Nephron progenitor cell (in vitro differentiated cells): ENCODE measurements around the gene ABCA2.

ENCODE experiments used
- DNase-seq: peaks from one replicate; pipeline ENCODE4 v3.0.0; 2021
- H3K27ac Mint-ChIP-seq: 2 replicates; pipeline ENCODE4 v1.8.0; 2021; ENCODE audit warnings: mild to moderate bottlenecking, moderate library complexity, mixed read lengths
- H3K27me3 Mint-ChIP-seq: 2 replicates; pipeline ENCODE4 v1.8.0; 2021; ENCODE audit warnings: mild to moderate bottlenecking, low read depth, mixed read lengths; ENCODE audit not compliant: poor library complexity
- H3K36me3 Mint-ChIP-seq: 2 replicates; pipeline ENCODE4 v1.8.0; 2021; ENCODE audit warnings: low read depth, mixed read lengths
- H3K4me1 Mint-ChIP-seq: 2 replicates; pipeline ENCODE4 v1.8.0; 2021; ENCODE audit warnings: mixed read lengths
- H3K4me3 Mint-ChIP-seq: 2 replicates; pipeline ENCODE4 v1.8.0; 2021; ENCODE audit warnings: mild to moderate bottlenecking, moderate library complexity, mixed read lengths
- H3K9me3 Mint-ChIP-seq: 2 replicates; pipeline ENCODE4 v1.8.0; 2021; ENCODE audit warnings: mild to moderate bottlenecking, moderate library complexity, mixed read lengths
- CTCF ChIP-seq: fragments of 200-600 bp; sonication (generic); IDR thresholded peaks from 2 replicates; pipeline ENCODE4 v1.5.0; 2021; ENCODE audit warnings: antibody characterized with exemption

The ABCA2 gene

GRCh38 chr9:137011907-137012675, 15.9 kb downstream of the ABCA2 start:
- TF ChIP-seq CTCF: no peak
- no peaks in the 10 kb centered on the region for H3K9me3 Mint-ChIP-seq
- DNase-seq: no peak
- no peak overlapping the region for H3K4me3 Mint-ChIP-seq
- no peak overlapping the region for H3K27ac Mint-ChIP-seq
- H3K4me1 Mint-ChIP-seq: peaks cover 7% of the 10 kb centered on the region
- no peaks in the 10 kb centered on the region for H3K27me3 Mint-ChIP-seq
- H3K36me3 Mint-ChIP-seq: peaks cover 13% of the 10 kb centered on the region

- Mint-ChIP-seq H3K36me3 (peaks cover 8% of the 10 kb centered on the region), H3K4me3 (no peak overlapping the region), H3K9me3 (peaks cover 6% of the 10 kb centered on the region), H3K27ac (no peak overlapping the region), H3K4me1 (peaks cover 7% of the 10 kb centered on the region), H3K27me3 (no peaks in the 10 kb centered on the region)
- no peak for DNase-seq
- no peak for TF ChIP-seq CTCF
Measured at GRCh38 chr9:137011156-137011555, 16.9 kb downstream of the ABCA2 start.

DNA sequence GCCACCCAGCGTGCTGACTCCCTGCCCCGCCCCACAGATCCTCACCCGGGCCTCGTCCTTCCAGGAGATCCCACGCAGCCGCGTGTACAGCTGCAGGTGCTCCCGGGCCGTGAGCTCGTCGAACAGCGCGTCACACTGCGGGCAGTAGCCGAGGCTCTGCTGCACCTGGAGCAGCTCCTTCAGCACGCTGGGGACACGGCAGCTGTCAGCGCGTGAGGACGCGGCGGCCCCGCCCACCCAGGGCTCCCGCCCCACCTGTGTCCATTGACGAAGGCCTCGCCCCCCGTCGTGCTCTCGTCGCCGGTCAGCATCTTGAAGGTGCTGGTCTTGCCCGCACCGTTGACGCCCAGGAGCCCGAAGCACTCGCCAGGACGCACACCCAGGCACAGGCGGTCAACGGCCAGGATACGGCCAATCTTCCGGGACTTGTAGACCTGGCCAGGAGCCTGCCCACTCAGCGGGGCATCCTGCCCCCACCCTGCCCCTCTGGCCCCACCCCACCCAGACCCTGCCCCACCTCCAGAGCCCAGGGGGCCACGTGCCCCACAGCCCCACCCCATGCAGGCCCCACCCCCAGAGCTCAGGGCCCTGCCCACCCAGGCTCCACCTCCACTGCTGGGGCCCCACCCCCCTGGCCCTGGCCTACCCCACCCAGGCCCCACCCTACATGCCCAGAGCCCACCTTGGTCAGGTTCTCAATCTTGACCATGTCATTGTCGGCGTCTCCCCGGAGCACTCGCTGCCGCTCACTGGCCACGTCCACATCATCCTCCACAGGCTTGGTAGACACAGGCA, 17.9 kb downstream of the ABCA2 start:
- no peak overlapping the region for H3K27ac Mint-ChIP-seq
- H3K4me1 Mint-ChIP-seq: peaks cover 7% of the 10 kb centered on the region
- H3K36me3 Mint-ChIP-seq: peaks cover 8% of the 10 kb centered on the region
- no peaks in the 10 kb centered on the region for H3K27me3 Mint-ChIP-seq
- no peak for DNase-seq
- peaks cover 15% of the 10 kb centered on the region for H3K9me3 Mint-ChIP-seq
- H3K4me3 Mint-ChIP-seq: no peak overlapping the region
- no peak for TF ChIP-seq CTCF

GRCh38 chr9:137009217-137009616, 18.8 kb downstream of the ABCA2 start:
- H3K27ac Mint-ChIP-seq: no peak overlapping the region
- H3K4me1 Mint-ChIP-seq: peaks cover 7% of the 10 kb centered on the region
- no peak for DNase-seq
- H3K27me3 Mint-ChIP-seq: no peaks in the 10 kb centered on the region
- H3K4me3 Mint-ChIP-seq: no peak overlapping the region
- no peak for TF ChIP-seq CTCF
- peaks cover 24% of the 10 kb centered on the region for H3K9me3 Mint-ChIP-seq
- H3K36me3 Mint-ChIP-seq: peaks cover 8% of the 10 kb centered on the region

DNA sequence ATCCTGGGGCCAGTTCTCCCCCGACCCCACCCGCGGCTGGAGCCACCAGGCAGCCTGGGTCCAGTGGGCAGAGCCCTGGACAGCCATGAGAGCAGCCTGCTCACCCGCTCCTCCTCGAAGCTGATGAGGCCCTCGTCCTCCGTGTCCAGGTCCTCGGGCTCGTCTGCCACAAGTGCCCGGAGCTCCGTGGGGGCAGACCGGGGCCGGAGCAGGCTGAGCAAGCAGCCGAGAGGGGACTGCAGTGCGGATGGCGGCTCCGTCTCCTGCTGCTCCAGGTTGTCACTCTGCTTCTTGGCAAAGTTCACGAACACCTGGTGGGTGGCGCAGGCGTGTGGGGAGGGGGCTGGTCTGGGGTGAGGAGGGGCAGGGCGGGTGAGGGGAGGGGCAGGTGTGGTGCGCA, 19.7 kb downstream of the ABCA2 start:
- Mint-ChIP-seq H3K36me3 (peaks cover 8% of the 10 kb centered on the region), H3K4me1 (peaks cover 7% of the 10 kb centered on the region), H3K27me3 (peaks cover 5% of the 10 kb centered on the region), H3K9me3 (peaks cover 24% of the 10 kb centered on the region), H3K27ac (no peak overlapping the region), H3K4me3 (no peak overlapping the region)
- DNase-seq: no peak
- no peak for TF ChIP-seq CTCF
